ENCODE results near the gene CFHR4. TPM values are rescaled to one million over a fixed set of nuclear protein-coding genes. Genes with fewer than 3 reads are reported as not detected.

The CFHR4 gene
- total and polyA plus RNA-seq, 2 of the 4 experiments (the other 2 are of a cell fraction), result not detected

DNA sequence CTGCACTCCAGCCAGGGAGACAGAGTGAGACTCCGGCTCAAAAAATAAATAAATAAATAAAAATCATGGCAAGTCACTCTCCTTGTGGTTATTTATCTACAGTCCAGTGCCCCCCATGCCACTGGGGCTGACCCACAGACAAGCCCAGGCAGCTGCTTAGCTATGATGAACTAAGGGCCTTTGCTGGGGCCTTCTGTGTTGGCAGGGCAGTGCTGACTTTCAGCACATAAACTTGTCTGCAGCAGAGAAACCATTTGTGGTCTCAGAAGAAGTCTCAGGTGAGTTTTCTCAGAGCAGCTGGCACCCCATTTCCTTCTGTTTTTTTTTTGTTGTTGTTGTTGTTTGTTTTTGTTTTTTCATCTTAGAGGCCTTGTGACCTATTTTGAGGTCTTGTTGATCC is 20.9 kb upstream of the CFHR4 start:
- intact Hi-C loops (cut with micrococcal nuclease), result no loop called here
- ATAC-seq (ENCODE audit: low read depth) (no peak), DNase-seq (no peak)
- Histone ChIP-seq H3K4me1 (ENCODE audit: control insufficient read depth, insufficient read depth, low read length) (no peaks in the 10 kb centered on the region), H3K27ac (ENCODE audit: insufficient read depth, low read length) (no peak overlapping the region), H3K9ac (ENCODE audit: low read depth, low read length) (no peak overlapping the region), H2AK5ac (ENCODE audit: low read depth, low read length) (no peak overlapping the region), H3K4me2 (ENCODE audit: low read depth, low read length) (no peak overlapping the region), H3K9me1 (ENCODE audit: insufficient read depth, low read length) (no peaks in the 10 kb centered on the region), H3K56ac (ENCODE audit: extremely low read depth, insufficient read depth, low read length) (no peak overlapping the region), H4K8ac (ENCODE audit: low read depth in 2 of 2, low read length in 2 of 2) (no peak overlapping the region), H4K5ac (ENCODE audit: low read depth, low read length) (no peak overlapping the region), H3K23ac (ENCODE audit: low read depth, low read length) (no peak overlapping the region), H3K4me3 (ENCODE audit: insufficient read depth, low read depth, low read length) (no peak overlapping the region), H3K36me3 (ENCODE audit: control insufficient read depth, insufficient read depth, low read length) (no peaks in the 10 kb centered on the region), H3K79me1 (ENCODE audit: low read depth in 1 of 2, low read length in 2 of 2) (no peaks in the 10 kb centered on the region), H3K27me3 (ENCODE audit: control insufficient read depth, insufficient read depth, low read length) (no peaks in the 10 kb centered on the region), H2BK120ac (ENCODE audit: low read depth, low read length) (no peak overlapping the region), H3K14ac (replicated peaks; ENCODE audit: low read depth, low read length) (no peak overlapping the region), H3K18ac (ENCODE audit: low read depth, low read length) (no peak overlapping the region), H2BK5ac (ENCODE audit: low read depth, low read length, poor library complexity, severe bottlenecking) (no peak overlapping the region), H3K4ac (ENCODE audit: low read depth, low read length) (no peak overlapping the region), H2BK20ac (ENCODE audit: low read depth, low read length) (no peak overlapping the region), H2AFZ (replicated peaks; ENCODE audit: low read length, poor library complexity) (no peak overlapping the region), H3K9me3 (ENCODE audit: control insufficient read depth, insufficient read depth, low read length) (no peaks in the 10 kb centered on the region), H4K20me1 (ENCODE audit: insufficient read depth, low read length) (no peaks in the 10 kb centered on the region), H2BK15ac (ENCODE audit: low read depth, low read length) (no peak overlapping the region), H4K91ac (ENCODE audit: insufficient read depth, low read depth, low read length) (no peak overlapping the region), H2AK9ac (replicated peaks; ENCODE audit: low read depth, low read length, poor library complexity) (no peak overlapping the region)
- CTCF ChIA-PET, result no interaction called here
- dilution Hi-C loops (cut with HindIII; ENCODE audit: low sequenced_read_pairs, unreplicated experiment), result no loop called here
- no TSS peak for BruUV-seq (replicated peaks)
- POLR2A ChIA-PET (ENCODE audit: unreplicated experiment), result no interaction called here
- in situ Hi-C loops (cut with MboI; ENCODE audit: low sequenced_read_pairs), result no loop called here
- TF ChIP-seq FOS (IDR thresholded peaks at IDR 0.05; ENCODE audit: low read depth, low read length) (no peak), MAZ (IDR thresholded peaks at IDR 0.05; ENCODE audit: borderline replicate concordance, low read depth, low read length) (no peak), SMC3 (IDR thresholded peaks at IDR 0.05; ENCODE audit: low read depth, low read length) (no peak), RAD21 (IDR thresholded peaks at IDR 0.05; ENCODE audit: low read length) (no peak), RCOR1 (IDR thresholded peaks at IDR 0.05; ENCODE audit: insufficient replicate concordance, low read length) (no peak), CEBPB (IDR thresholded peaks at IDR 0.05; ENCODE audit: low read depth, low read length) (no peak), POLR2A (IDR thresholded peaks at IDR 0.05; ENCODE audit: low read depth, low read length) (no peak), MAFK (IDR thresholded peaks at IDR 0.05; ENCODE audit: low read depth, low read length) (no peak), BHLHE40 (IDR thresholded peaks at IDR 0.05; ENCODE audit: low read depth, low read length) (no peak), MXI1 (IDR thresholded peaks at IDR 0.05; ENCODE audit: borderline replicate concordance, low read depth, low read length) (no peak), NFE2L2 (IDR thresholded peaks at IDR 0.05; ENCODE audit: low read depth, low read length) (no peak), CHD1 (IDR thresholded peaks at IDR 0.05; ENCODE audit: low read depth, low read length) (no peak), RFX5 (IDR thresholded peaks at IDR 0.05; ENCODE audit: low read depth, low read length) (no peak)
- TF ChIP-seq, protein P1, sequence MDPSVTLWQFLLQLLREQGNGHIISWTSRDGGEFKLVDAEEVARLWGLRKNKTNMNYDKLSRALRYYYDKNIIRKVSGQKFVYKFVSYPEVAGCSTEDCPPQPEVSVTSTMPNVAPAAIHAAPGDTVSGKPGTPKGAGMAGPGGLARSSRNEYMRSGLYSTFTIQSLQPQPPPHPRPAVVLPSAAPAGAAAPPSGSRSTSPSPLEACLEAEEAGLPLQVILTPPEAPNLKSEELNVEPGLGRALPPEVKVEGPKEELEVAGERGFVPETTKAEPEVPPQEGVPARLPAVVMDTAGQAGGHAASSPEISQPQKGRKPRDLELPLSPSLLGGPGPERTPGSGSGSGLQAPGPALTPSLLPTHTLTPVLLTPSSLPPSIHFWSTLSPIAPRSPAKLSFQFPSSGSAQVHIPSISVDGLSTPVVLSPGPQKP (IDR thresholded peaks at IDR 0.05; ENCODE audit: borderline replicate concordance, low read depth, low read length), result no peak
- TF ChIP-seq, protein P2, sequence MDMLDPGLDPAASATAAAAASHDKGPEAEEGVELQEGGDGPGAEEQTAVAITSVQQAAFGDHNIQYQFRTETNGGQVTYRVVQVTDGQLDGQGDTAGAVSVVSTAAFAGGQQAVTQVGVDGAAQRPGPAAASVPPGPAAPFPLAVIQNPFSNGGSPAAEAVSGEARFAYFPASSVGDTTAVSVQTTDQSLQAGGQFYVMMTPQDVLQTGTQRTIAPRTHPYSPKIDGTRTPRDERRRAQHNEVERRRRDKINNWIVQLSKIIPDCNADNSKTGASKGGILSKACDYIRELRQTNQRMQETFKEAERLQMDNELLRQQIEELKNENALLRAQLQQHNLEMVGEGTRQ (IDR thresholded peaks at IDR 0.05; ENCODE audit: low read depth, low read length), result no peak
- TF ChIP-seq, protein P3, sequence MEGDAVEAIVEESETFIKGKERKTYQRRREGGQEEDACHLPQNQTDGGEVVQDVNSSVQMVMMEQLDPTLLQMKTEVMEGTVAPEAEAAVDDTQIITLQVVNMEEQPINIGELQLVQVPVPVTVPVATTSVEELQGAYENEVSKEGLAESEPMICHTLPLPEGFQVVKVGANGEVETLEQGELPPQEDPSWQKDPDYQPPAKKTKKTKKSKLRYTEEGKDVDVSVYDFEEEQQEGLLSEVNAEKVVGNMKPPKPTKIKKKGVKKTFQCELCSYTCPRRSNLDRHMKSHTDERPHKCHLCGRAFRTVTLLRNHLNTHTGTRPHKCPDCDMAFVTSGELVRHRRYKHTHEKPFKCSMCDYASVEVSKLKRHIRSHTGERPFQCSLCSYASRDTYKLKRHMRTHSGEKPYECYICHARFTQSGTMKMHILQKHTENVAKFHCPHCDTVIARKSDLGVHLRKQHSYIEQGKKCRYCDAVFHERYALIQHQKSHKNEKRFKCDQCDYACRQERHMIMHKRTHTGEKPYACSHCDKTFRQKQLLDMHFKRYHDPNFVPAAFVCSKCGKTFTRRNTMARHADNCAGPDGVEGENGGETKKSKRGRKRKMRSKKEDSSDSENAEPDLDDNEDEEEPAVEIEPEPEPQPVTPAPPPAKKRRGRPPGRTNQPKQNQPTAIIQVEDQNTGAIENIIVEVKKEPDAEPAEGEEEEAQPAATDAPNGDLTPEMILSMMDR (conservative IDR thresholded peaks at IDR 0.05; ENCODE audit: low read depth, low read length), result no peak
- no CpG with 5 or more reads among the region's 1 CpG for WGBS, 2 experiments (ENCODE audit: extremely low coverage in 2 of 2, insufficient read length in 1 of 2)
